HepG2 (cell line): ENCODE results near the gene CFAP61. TPM values are rescaled to one million over a fixed set of nuclear protein-coding genes. Genes with fewer than 3 reads are reported as not detected.

Experiments used
- HNRNPH1 ChIP-seq: fragments of 200-400 bp; formaldehyde crosslinking; optimal IDR thresholded peaks from 2 replicates; pipeline ENCODE3; 2017; ENCODE audit warnings: mild to moderate bottlenecking, low read depth, low read length
- KIAA2018 ChIP-seq: sonication (generic); formaldehyde crosslinking; IDR thresholded peaks from 2 replicates; pipeline ENCODE4 v1.5.0; 2020; ENCODE audit warnings: mild to moderate bottlenecking, missing genetic modification reagents, borderline replicate concordance
- ZNF18 ChIP-seq: sonication (generic); formaldehyde crosslinking; IDR thresholded peaks from 2 replicates; pipeline ENCODE4 v1.8.0; 2022; ENCODE audit warnings: mild to moderate bottlenecking, missing genetic modification reagents; ENCODE audit not compliant: insufficient replicate concordance
- ZSCAN20 ChIP-seq: sonication (generic); formaldehyde crosslinking; IDR thresholded peaks from 2 replicates; pipeline ENCODE4 v1.4.0; 2020; ENCODE audit warnings: missing genetic modification reagents, mild to moderate bottlenecking, borderline replicate concordance
- polyA plus RNA-seq, 8 experiments: library from polyadenylated mRNA; depleted of rRNA in 3 of 8; stranded (reverse) in 7 of 8; unstranded in 1 of 8; fragments of >200 nt; fragmentation: Illumina TruSeq in 4 of 8; extraction: Trizol in 4 of 8; gene quantifications; 2 replicates each; pipeline versions ENCODE4 v1.2.1 to v1.2.3, GENCODE V29; 2011 to 2016; ENCODE audit warnings: low read depth in 4 of 8, missing spikeins in 1 of 8, mixed read lengths in 1 of 8; ENCODE audit not compliant: insufficient read depth in 1 of 8
- total RNA-seq, 5 experiments: library from RNA; depleted of rRNA; stranded (reverse); fragments of >200 nt; fragmentation: Illumina TruSeq; extraction: Trizol; gene quantifications; 2 replicates each; pipeline ENCODE4 v1.2.3, GENCODE V29; 2016; ENCODE audit warnings: low read depth in 1 of 5

CFAP61 gene
- total and polyA plus RNA-seq, 2 of the 13 experiments (the other 11 are each of a cell fraction or from before 2014, with no cell fraction given): 0.27 TPM; not detected in 1

GRCh38 chr20:20095114-20095872 is 43.0 kb downstream of the CFAP61 start (continued):
- no peak for TF ChIP-seq ZNF18 (CRISPR knock-in tag)
- TF ChIP-seq HNRNPH1: no peak
- no peak for TF ChIP-seq ZSCAN20 (CRISPR knock-in tag)
- TF ChIP-seq KIAA2018 (CRISPR knock-in tag): no peak
